A549 (cell line): ENCODE results near the gene PID1. TPM values are rescaled to one million over a fixed set of nuclear protein-coding genes. Genes with fewer than 3 reads are reported as not detected.
A peak's percentile ranks its signal among the peaks of the same experiment; 100 is the strongest.

ENCODE experiments used
- ATAC-seq, 2 experiments: fragments of 200-7000 bp in 1 of 2; fragments of >200 bp in 1 of 2; cut with Nextera tagmentation in 1 of 2; cut with Tn5 transposase in 1 of 2; 3 replicates each; pipeline versions ENCODE4 v1.8.0 to v1.9.1; 2018 to 2020; ENCODE audit warnings: mild to moderate bottlenecking in 1 of 2, moderate library complexity in 1 of 2
- CTCF ChIA-PET: fragments of 300-600 bp; sonication (Branson Sonifier 250); formaldehyde crosslinking; extraction: SDS; loops from one replicate; lab custom pipeline; 2021; ENCODE audit warnings: antibody characterized with exemption, inconsistent platforms; lab: Yijun Ruan, JAX
- POLR2A ChIA-PET: fragments of 350-600 bp; formaldehyde crosslinking; extraction: SDS; loops from one replicate; lab custom pipeline; 2021; ENCODE audit warnings: antibody characterized with exemption, inconsistent platforms; lab: Yijun Ruan, JAX
- DNase-seq, 2 experiments: peaks; one replicate each; pipeline versions ENCODE4 v3.0.0 to v3.0.0-alpha.2; 2011 to 2016; ENCODE audit warnings: low read depth in 1 of 2, low spot score in 1 of 2
- FAIRE-seq: peaks from 2 replicates; lab custom pipeline; 2011; peaks lifted over from hg19 to GRCh38; lab: Jason Lieb, UNC
- H3K27ac ChIP-seq, 2 experiments: fragments of >200 bp; sonication (Bioruptor Twin); formaldehyde crosslinking; 3 replicates each; pipeline ENCODE4 v1.5.1; 2016 to 2017
- H3K4me1 ChIP-seq: fragments of >200 bp; sonication (Bioruptor Twin); formaldehyde crosslinking; 3 replicates; pipeline ENCODE4 v1.6.1; 2016
- H3K4me2 ChIP-seq: fragments of >200 bp; sonication (Bioruptor Twin); formaldehyde crosslinking; 3 replicates; pipeline ENCODE4 v1.6.1; 2016
- H3K4me3 ChIP-seq: fragments of >200 bp; sonication (Bioruptor Twin); formaldehyde crosslinking; 3 replicates; pipeline ENCODE4 v1.5.1; 2016
- H3K9me3 ChIP-seq: fragments of >200 bp; sonication (Bioruptor Twin); formaldehyde crosslinking; 3 replicates; pipeline ENCODE4 v1.6.1; 2016
- BHLHE40 ChIP-seq: IDR thresholded peaks from 2 replicates; pipeline ENCODE4 v1.6.1; 2012; ENCODE audit warnings: low read depth, low read length, inconsistent platforms
- CBX2 ChIP-seq: fragments of 200-600 bp; sonication (generic); IDR thresholded peaks from 2 replicates; pipeline ENCODE4 v1.6.1; 2016; ENCODE audit warnings: low read depth, mild to moderate bottlenecking, borderline replicate concordance
- HEYL ChIP-seq: fragments of 250-450 bp; sonication (Bioruptor Pico); IDR thresholded peaks from 2 replicates; pipeline ENCODE4 v1.8.0; 2021; ENCODE audit warnings: mild to moderate bottlenecking, moderate library complexity
- JUN ChIP-seq, 2 experiments: fragments of >200 bp; sonication (Bioruptor Twin); formaldehyde crosslinking; IDR thresholded peaks; 2 replicates in 1 of 2; 3 replicates in 1 of 2; pipeline ENCODE4 v1.6.1; 2016 to 2017
- MAFK ChIP-seq: fragments of 450-650 bp; IDR thresholded peaks from 2 replicates; pipeline ENCODE4 v1.6.1; 2014; ENCODE audit not compliant: partially characterized antibody
- MYC ChIP-seq: IDR thresholded peaks from 2 replicates; pipeline ENCODE4 v1.6.1; 2012; ENCODE audit warnings: mild to moderate bottlenecking, inconsistent platforms, low read length, improper control_type of control experiment, borderline replicate concordance
- NR3C1 ChIP-seq: fragments of >200 bp; sonication (Bioruptor Twin); formaldehyde crosslinking; IDR thresholded peaks from 3 replicates; pipeline ENCODE4 v1.6.1; 2017
- RAD21 ChIP-seq, 2 experiments: fragments of >200 bp in 1 of 2; sonication (Bioruptor Twin) in 1 of 2; formaldehyde crosslinking in 1 of 2; IDR thresholded peaks in 1 of 2; conservative IDR thresholded peaks in 1 of 2; 2 replicates in 1 of 2; 3 replicates in 1 of 2; pipeline ENCODE4 v1.6.1; 2012 to 2018; ENCODE audit warnings: inconsistent platforms in 1 of 2
- SMC3 ChIP-seq: fragments of >200 bp; sonication (Bioruptor Twin); formaldehyde crosslinking; IDR thresholded peaks from 3 replicates; pipeline ENCODE4 v1.6.1; 2018; ENCODE audit warnings: inconsistent platforms
- ZSCAN20 ChIP-seq: fragments of 250-450 bp; sonication (Bioruptor Pico); IDR thresholded peaks from 2 replicates; pipeline ENCODE4 v1.8.0; 2022; ENCODE audit warnings: mild to moderate bottlenecking, moderate library complexity
- WGBS: methylation state at CpG from one replicate; pipeline ENCODE4 v1.1.6; 2017; ENCODE audit errors: missing lambda C conversion rate; 5-methylcytosine and 5-hydroxymethylcytosine counted together
- polyA plus RNA-seq, 4 experiments: library from polyadenylated mRNA; depleted of rRNA in 3 of 4; stranded (reverse); fragments of >200 nt; fragmentation: RNase III in 1 of 4; extraction: RNeasy Plus Mini Kit Qiagen cat#74134 plus additional on column Dnase treatment in 1 of 4; gene quantifications; 2 replicates in 3 of 4; 3 replicates in 1 of 4; pipeline ENCODE4 v1.2.3, GENCODE V29; 2011 to 2017
- TF ChIP-seq, protein P1 (sequence below): fragments of >200 bp; sonication (Bioruptor Twin); formaldehyde crosslinking; IDR thresholded peaks from 3 replicates; pipeline ENCODE4 v1.5.1; 2016
- TF ChIP-seq, protein P2 (sequence below): fragments of >200 bp; sonication (Bioruptor Twin); formaldehyde crosslinking; IDR thresholded peaks from 2 replicates; pipeline ENCODE4 v1.6.1; 2016
- TF ChIP-seq, protein P3 (sequence below): IDR thresholded peaks from 2 replicates; pipeline ENCODE4 v1.6.1; 2012; ENCODE audit warnings: low read depth, borderline replicate concordance
- TF ChIP-seq, protein P4 (sequence below): fragments of >200 bp; sonication (Bioruptor Twin); formaldehyde crosslinking; IDR thresholded peaks from 3 replicates; pipeline ENCODE4 v1.6.1; 2016
- TF ChIP-seq, protein P5 (sequence below): fragments of 250-450 bp; sonication (Bioruptor Pico); IDR thresholded peaks from 2 replicates; pipeline ENCODE4 v1.5.0; 2020; ENCODE audit warnings: low read depth, mild to moderate bottlenecking, moderate library complexity

The PID1 gene
- polyA plus RNA-seq, 2 of the 4 experiments (the other 2 are of a cell fraction) = 0.75 to 2.7 TPM

DNA sequence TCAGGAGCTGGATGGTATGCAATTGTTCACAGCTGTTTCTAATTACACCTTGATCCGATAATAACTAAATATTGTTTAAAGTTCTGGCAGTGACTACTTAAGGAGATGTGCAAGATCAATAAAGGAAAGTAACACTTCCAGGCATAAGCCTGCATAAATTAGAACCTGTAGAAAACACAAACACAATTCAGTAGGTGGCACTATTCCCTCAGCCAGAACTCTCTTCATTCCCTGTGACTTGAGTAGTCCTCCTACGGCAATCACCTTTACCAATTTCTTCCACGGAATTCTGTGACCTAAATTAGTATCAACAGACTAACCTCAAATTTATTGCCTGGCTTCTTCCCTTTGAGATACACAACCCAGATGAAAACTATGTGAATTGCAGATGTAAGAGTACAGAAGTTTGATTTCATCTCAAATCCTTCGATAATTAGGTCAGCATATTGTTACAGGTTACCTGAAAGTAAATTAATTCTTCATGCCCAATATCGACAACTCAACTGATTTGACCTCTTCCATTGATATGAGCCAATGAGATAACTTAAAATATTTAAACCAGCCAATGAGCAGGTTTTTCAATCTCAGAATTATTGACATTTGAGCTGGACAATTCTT, 137.8 kb downstream of the PID1 start:
- no peaks in the 10 kb centered on the region for H3K9me3 ChIP-seq
- FAIRE-seq (no peak), ATAC-seq (peak; percentile 77 to 90; a peak in 4 of 6 replicates), DNase-seq (peak; percentile 3 to 62)
- ChIA-PET CTCF (interaction anchor here (0.8 to 8.3 kb wide), 16 partner anchors 9 to 582 kb away, joined by 3 to 61 read pairs (median 4); no protein-coding TSS in a partner anchor), POLR2A (no interaction called here)
- WGBS = 6% methylated on average over 5 of the region's 5 CpGs
- H3K27ac ChIP-seq = no peak overlapping the region
- no peaks in the 10 kb centered on the region for H3K4me1 ChIP-seq
- TF ChIP-seq, protein P1, sequence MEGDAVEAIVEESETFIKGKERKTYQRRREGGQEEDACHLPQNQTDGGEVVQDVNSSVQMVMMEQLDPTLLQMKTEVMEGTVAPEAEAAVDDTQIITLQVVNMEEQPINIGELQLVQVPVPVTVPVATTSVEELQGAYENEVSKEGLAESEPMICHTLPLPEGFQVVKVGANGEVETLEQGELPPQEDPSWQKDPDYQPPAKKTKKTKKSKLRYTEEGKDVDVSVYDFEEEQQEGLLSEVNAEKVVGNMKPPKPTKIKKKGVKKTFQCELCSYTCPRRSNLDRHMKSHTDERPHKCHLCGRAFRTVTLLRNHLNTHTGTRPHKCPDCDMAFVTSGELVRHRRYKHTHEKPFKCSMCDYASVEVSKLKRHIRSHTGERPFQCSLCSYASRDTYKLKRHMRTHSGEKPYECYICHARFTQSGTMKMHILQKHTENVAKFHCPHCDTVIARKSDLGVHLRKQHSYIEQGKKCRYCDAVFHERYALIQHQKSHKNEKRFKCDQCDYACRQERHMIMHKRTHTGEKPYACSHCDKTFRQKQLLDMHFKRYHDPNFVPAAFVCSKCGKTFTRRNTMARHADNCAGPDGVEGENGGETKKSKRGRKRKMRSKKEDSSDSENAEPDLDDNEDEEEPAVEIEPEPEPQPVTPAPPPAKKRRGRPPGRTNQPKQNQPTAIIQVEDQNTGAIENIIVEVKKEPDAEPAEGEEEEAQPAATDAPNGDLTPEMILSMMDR = peak; percentile 70
- TF ChIP-seq BHLHE40 (no peak), RAD21 (conservative IDR thresholded peaks at IDR 0.05 in 1 of 2, IDR thresholded peaks at IDR 0.05 in 1 of 2) (peak; percentile 83 to 86), SMC3 (peak; percentile 69)
- H3K4me3 ChIP-seq = no peak overlapping the region
- no peak overlapping the region; the same call in 2 of the 3 replicates for H3K4me2 ChIP-seq

DNA sequence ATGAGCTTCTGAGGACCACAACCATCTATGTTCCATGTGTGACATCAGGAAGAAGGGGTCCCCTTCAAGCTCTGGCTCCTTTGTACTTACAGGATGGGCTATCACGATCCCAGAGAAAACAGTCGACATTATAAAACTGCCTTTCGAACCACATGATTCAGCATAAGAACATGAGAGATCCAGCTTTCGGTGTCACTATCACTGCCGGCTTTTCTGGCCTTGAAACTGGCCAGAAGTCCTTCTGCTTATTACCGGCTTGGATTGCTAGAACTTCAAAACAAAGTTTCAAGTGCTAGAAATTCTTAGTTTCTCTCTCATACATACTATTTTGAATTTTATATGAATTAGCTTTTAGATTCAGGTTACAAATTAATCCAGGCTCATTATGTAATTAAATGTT, 138.9 kb downstream of the PID1 start:
- H3K4me3 ChIP-seq = no peak overlapping the region
- DNase-seq (no peak), FAIRE-seq (no peak), ATAC-seq (no peak)
- no peak overlapping the region for H3K4me2 ChIP-seq
- H3K9me3 ChIP-seq = no peaks in the 10 kb centered on the region
- H3K4me1 ChIP-seq = no peaks in the 10 kb centered on the region
- H3K27ac ChIP-seq = no peak overlapping the region
- TF ChIP-seq, protein P1 = no peak
- no peak for TF ChIP-seq HEYL (CRISPR knock-in tag)
- TF ChIP-seq, protein P2, sequence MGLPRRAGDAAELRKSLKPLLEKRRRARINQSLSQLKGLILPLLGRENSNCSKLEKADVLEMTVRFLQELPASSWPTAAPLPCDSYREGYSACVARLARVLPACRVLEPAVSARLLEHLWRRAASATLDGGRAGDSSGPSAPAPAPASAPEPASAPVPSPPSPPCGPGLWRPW = no peak
- POLR2A ChIA-PET = no interaction called here
- CTCF ChIA-PET = interaction anchor here (0.8 to 8.3 kb wide), 7 partner anchors 9 to 577 kb away, joined by 3 to 61 read pairs (median 4); no protein-coding TSS in a partner anchor
- WGBS = 29% methylated on average over 6 of the region's 6 CpGs

DNA sequence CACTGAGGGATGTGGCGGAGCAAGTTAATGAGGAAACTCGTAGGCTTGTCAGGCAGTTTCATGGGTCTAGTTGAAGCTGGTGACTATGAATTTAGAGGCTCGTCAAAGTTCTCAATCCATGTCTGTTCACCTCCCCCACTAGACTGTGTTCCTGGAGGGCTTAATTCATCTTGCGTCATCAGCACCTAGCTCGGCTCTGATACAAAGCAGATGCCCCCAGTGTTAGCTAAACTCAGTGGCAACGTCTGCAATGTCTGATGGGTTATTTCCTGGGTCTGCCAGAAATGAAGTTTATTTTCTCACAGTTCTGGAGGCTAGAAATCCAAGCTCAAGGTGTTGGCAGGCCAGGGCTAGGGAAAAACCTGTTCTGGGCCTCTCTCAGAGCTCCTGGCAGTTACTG, 140.6 kb downstream of the PID1 start:
- WGBS = 16% methylated on average over 6 of the region's 6 CpGs
- TF ChIP-seq, protein P3, sequence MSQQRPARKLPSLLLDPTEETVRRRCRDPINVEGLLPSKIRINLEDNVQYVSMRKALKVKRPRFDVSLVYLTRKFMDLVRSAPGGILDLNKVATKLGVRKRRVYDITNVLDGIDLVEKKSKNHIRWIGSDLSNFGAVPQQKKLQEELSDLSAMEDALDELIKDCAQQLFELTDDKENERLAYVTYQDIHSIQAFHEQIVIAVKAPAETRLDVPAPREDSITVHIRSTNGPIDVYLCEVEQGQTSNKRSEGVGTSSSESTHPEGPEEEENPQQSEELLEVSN = no peak
- TF ChIP-seq MAFK (no peak), NR3C1 (no peak), CBX2 (no peak), MYC (no peak), SMC3 (no peak), JUN (IDR thresholded peaks at IDR 0.05) (no peak), ZSCAN20 (CRISPR knock-in tag) (no peak)
- TF ChIP-seq, protein P4, sequence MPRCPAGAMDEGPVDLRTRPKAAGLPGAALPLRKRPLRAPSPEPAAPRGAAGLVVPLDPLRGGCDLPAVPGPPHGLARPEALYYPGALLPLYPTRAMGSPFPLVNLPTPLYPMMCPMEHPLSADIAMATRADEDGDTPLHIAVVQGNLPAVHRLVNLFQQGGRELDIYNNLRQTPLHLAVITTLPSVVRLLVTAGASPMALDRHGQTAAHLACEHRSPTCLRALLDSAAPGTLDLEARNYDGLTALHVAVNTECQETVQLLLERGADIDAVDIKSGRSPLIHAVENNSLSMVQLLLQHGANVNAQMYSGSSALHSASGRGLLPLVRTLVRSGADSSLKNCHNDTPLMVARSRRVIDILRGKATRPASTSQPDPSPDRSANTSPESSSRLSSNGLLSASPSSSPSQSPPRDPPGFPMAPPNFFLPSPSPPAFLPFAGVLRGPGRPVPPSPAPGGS = no peak
- TF ChIP-seq, protein P5, sequence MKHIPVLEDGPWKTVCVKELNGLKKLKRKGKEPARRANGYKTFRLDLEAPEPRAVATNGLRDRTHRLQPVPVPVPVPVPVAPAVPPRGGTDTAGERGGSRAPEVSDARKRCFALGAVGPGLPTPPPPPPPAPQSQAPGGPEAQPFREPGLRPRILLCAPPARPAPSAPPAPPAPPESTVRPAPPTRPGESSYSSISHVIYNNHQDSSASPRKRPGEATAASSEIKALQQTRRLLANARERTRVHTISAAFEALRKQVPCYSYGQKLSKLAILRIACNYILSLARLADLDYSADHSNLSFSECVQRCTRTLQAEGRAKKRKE (CRISPR knock-in tag) = no peak
- DNase-seq (no peak), FAIRE-seq (no peak), ATAC-seq (peak in 1 of 2 experiments; percentile 24; a peak in 2 of 6 replicates)
- POLR2A ChIA-PET = no interaction called here
- H3K9me3 ChIP-seq = no peaks in the 10 kb centered on the region
- H3K4me1 ChIP-seq = no peaks in the 10 kb centered on the region
- CTCF ChIA-PET = interaction anchor here (0.9 to 8.3 kb wide), 2 partner anchors 11 to 144 kb away, joined by 3 to 61 read pairs; no protein-coding TSS in a partner anchor
- H3K27ac ChIP-seq = no peak overlapping the region
- no peak overlapping the region for H3K4me2 ChIP-seq
- H3K4me3 ChIP-seq = no peak overlapping the region
